Measurements from ENCODE around the gene BAZ1B. TPM values are rescaled to one million over a fixed set of nuclear protein-coding genes. Genes with fewer than 3 reads are reported as not detected.
"Not testable (repeated sequence)": the region's sequence is repeated elsewhere in the genome, so short reads cannot be mapped to it uniquely, and the experiment has no call there.

The BAZ1B gene
- total RNA-seq, 3 donors from 2014 or later (not counting 1 experiment from before 2014, with no cell fraction given): 50.1 to 61.9 (median 59.9) TPM

- under 1% methylated on average over 36 of the region's 36 CpGs for WGBS (ENCODE audit: insufficient coverage)
- peak; percentile 90 to 96 for DNase-seq
- Histone ChIP-seq H3K4me3 (ENCODE audit: low read length) (peak overlapping the region; percentile 74), H3K4me1 (ENCODE audit: control insufficient read depth, insufficient read depth, low read length) (peaks cover 26% of the 10 kb centered on the region), H3K9me3 (ENCODE audit: control insufficient read depth, insufficient read depth, low read length) (no peaks in the 10 kb centered on the region), H3K36me3 (ENCODE audit: control insufficient read depth, insufficient read depth, low read length) (peaks cover 2% of the 10 kb centered on the region), H3K27ac (ENCODE audit: low read length) (peak overlapping the region; percentile 99), H3K27me3 (ENCODE audit: control insufficient read depth, insufficient read depth, low read length) (no peaks in the 10 kb centered on the region)
- H3K27ac Mint-ChIP-seq: peak overlapping the region; percentile 94 to 96
- H3K9me3 Mint-ChIP-seq: no peaks in the 10 kb centered on the region
- peak overlapping the region; percentile 93 for H3K4me3 Mint-ChIP-seq
- no peak for TF ChIP-seq CTCF (IDR thresholded peaks at IDR 0.05)
- no peaks in the 10 kb centered on the region for H3K36me3 Mint-ChIP-seq
- peaks cover 34 to 42% of the 10 kb centered on the region in 2 donors for H3K4me1 Mint-ChIP-seq
- H3K27me3 Mint-ChIP-seq (ENCODE audit: low read depth in 2 of 2): peaks cover 0 to 2% of the 10 kb centered on the region in 2 donors
- peak; percentile 86 to 96 (median 89) for ATAC-seq
- intact Hi-C loops (cut with micrococcal nuclease): loop anchor here (1.0 kb wide), 2 partner anchors 21 to 35 kb away; partner anchors contain the start of genes BAZ1B and TBL2
Measured at GRCh38 chr7:73557108-73557396, 35.0 kb upstream of the BAZ1B start.

- ATAC-seq (no peak), DNase-seq (no peak)
- Mint-ChIP-seq H3K36me3 (no peaks in the 10 kb centered on the region), H3K4me3 (peak overlapping the region; percentile 93), H3K27me3 (ENCODE audit: low read depth in 2 of 2) (no peaks in the 10 kb centered on the region), H3K9me3 (no peaks in the 10 kb centered on the region), H3K27ac (peak overlapping the region; percentile 94 to 96), H3K4me1 (peaks cover 35 to 44% of the 10 kb centered on the region in 2 donors)
- Histone ChIP-seq H3K27ac (ENCODE audit: low read length) (peak overlapping the region; percentile 63), H3K27me3 (ENCODE audit: control insufficient read depth, insufficient read depth, low read length) (no peaks in the 10 kb centered on the region), H3K36me3 (ENCODE audit: control insufficient read depth, insufficient read depth, low read length) (peaks cover 6% of the 10 kb centered on the region), H3K9me3 (ENCODE audit: control insufficient read depth, insufficient read depth, low read length) (no peaks in the 10 kb centered on the region), H3K4me3 (ENCODE audit: low read length) (peak overlapping the region; percentile 68), H3K4me1 (ENCODE audit: control insufficient read depth, insufficient read depth, low read length) (peaks cover 26% of the 10 kb centered on the region)
- intact Hi-C loops (cut with micrococcal nuclease): loop anchor here (1.0 kb wide), 2 partner anchors 22 to 34 kb away; partner anchors contain the start of genes BAZ1B and TBL2
- TF ChIP-seq CTCF (IDR thresholded peaks at IDR 0.05): no peak
- 31% methylated on average over 26 of the region's 28 CpGs for WGBS (ENCODE audit: insufficient coverage)
Measured at GRCh38 chr7:73556208-73557107, 34.4 kb upstream of the BAZ1B start.

GRCh38 chr7:73555411-73555982, 33.4 kb upstream of the BAZ1B start:
- Histone ChIP-seq H3K36me3 (ENCODE audit: control insufficient read depth, insufficient read depth, low read length) (peaks cover 12% of the 10 kb centered on the region), H3K9me3 (ENCODE audit: control insufficient read depth, insufficient read depth, low read length) (no peaks in the 10 kb centered on the region), H3K27ac (ENCODE audit: low read length) (no peak overlapping the region), H3K27me3 (ENCODE audit: control insufficient read depth, insufficient read depth, low read length) (no peaks in the 10 kb centered on the region), H3K4me3 (ENCODE audit: low read length) (no peak overlapping the region), H3K4me1 (ENCODE audit: control insufficient read depth, insufficient read depth, low read length) (peaks cover 26% of the 10 kb centered on the region)
- peak overlapping the region; percentile 93 for H3K4me3 Mint-ChIP-seq
- H3K4me1 Mint-ChIP-seq: peaks cover 35 to 44% of the 10 kb centered on the region in 2 donors
- WGBS (ENCODE audit: insufficient coverage): 96% methylated on average over 6 of the region's 6 CpGs
- ATAC-seq (no peak), DNase-seq (no peak)
- H3K27me3 Mint-ChIP-seq (ENCODE audit: low read depth in 2 of 2): no peaks in the 10 kb centered on the region
- intact Hi-C loops (cut with micrococcal nuclease): no loop called here
- no peaks in the 10 kb centered on the region for H3K36me3 Mint-ChIP-seq
- H3K9me3 Mint-ChIP-seq: no peaks in the 10 kb centered on the region
- peak overlapping the region; percentile 94 to 96 for H3K27ac Mint-ChIP-seq
- TF ChIP-seq CTCF (IDR thresholded peaks at IDR 0.05): no peak

GRCh38 chr7:73550093-73550492, 28.0 kb upstream of the BAZ1B start:
- H3K27ac ChIP-seq (ENCODE audit: low read length); H3K27me3 Mint-ChIP-seq (ENCODE audit: low read depth in 2 of 2); H3K4me3 Mint-ChIP-seq; DNase-seq; H3K9me3 Mint-ChIP-seq; intact Hi-C loops (cut with micrococcal nuclease); H3K36me3 Mint-ChIP-seq; H3K27me3 ChIP-seq (ENCODE audit: control insufficient read depth, insufficient read depth, low read length); H3K4me1 ChIP-seq (ENCODE audit: control insufficient read depth, insufficient read depth, low read length); H3K4me3 ChIP-seq (ENCODE audit: low read length); H3K9me3 ChIP-seq (ENCODE audit: control insufficient read depth, insufficient read depth, low read length); H3K27ac Mint-ChIP-seq; ATAC-seq: not testable (repeated sequence)
- WGBS (ENCODE audit: insufficient coverage): 94% methylated on average over 5 of the region's 5 CpGs
- H3K36me3 ChIP-seq (ENCODE audit: control insufficient read depth, insufficient read depth, low read length): peaks cover 33% of the 10 kb centered on the region
- H3K4me1 Mint-ChIP-seq: peaks cover 37 to 51% of the 10 kb centered on the region in 2 donors
